ENCODE data around the gene CLDN11. TPM values are rescaled to one million over a fixed set of nuclear protein-coding genes. Genes with fewer than 3 reads are reported as not detected.

CLDN11 gene
- total RNA-seq, 2 experiments from 2014 or later: not detected

DNA sequence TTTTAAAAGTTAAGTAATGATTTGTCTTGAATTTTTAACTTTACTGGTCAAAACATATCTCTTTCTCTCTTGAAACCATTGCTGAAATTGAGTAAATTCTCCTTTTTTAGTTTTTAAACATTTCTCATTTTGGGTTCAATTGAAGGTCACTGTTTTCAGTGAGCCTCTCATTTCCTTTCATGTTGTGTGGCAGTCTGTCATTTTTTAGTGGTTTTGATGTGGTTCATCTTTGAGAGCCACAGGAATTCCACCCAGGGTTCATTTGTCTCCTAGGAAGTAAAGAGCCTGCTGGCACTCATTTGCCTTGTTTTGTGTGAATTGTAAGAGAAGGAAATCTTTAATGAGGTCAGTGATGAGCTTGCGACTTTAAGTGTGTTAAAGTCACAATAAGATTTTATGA is 10.4 kb downstream of the CLDN11 start:
- H3K4me3 Mint-ChIP-seq: no peak overlapping the region
- ChIA-PET CTCF (interaction anchor here (0.7 to 1.2 kb wide), 3 partner anchors 15 to 514 kb away, joined by 3 to 5 read pairs (median 5); no protein-coding TSS in a partner anchor), POLR2A (no interaction called here)
- H3K36me3 Mint-ChIP-seq (ENCODE audit: low read depth): no peaks in the 10 kb centered on the region
- DNase-seq (no peak), ATAC-seq (no peak)
- H3K4me1 Mint-ChIP-seq (ENCODE audit: low read depth): peaks cover 24% of the 10 kb centered on the region
- H3K9me3 Mint-ChIP-seq (ENCODE audit: insufficient read depth): peaks cover 4% of the 10 kb centered on the region
- H3K27ac Mint-ChIP-seq: no peak overlapping the region
- peaks cover 8% of the 10 kb centered on the region for H3K27me3 Mint-ChIP-seq (ENCODE audit: low read depth)

DNA sequence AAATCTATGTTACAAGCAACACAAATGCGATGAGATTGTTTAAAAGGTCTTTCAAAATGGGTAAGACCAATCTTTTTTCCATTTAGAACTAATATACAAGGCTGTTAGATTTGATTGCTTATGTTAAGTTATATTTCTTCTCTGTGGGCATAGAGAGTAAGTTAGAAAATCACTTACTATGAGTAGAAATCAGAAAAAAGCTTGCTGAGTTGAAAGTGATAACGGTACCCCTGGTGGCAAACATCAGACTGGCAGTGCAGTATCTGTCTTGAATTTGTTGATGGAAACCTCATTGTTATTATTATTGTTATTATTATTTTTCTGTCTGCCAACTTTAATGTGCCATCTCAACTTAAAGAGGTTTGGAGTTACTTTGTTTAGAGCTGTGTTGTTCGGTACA is 12.4 kb downstream of the CLDN11 start:
- no peak overlapping the region for H3K4me3 Mint-ChIP-seq
- H3K27ac Mint-ChIP-seq: no peak overlapping the region
- no peaks in the 10 kb centered on the region for H3K36me3 Mint-ChIP-seq (ENCODE audit: low read depth)
- H3K4me1 Mint-ChIP-seq (ENCODE audit: low read depth): peaks cover 22% of the 10 kb centered on the region
- ATAC-seq (no peak), DNase-seq (no peak)
- peaks cover 4% of the 10 kb centered on the region for H3K9me3 Mint-ChIP-seq (ENCODE audit: insufficient read depth)
- ChIA-PET POLR2A (interaction anchor here (0.6 kb wide), 1 partner anchor 133 kb away, joined by 3 read pairs; no protein-coding TSS in a partner anchor), CTCF (no interaction called here)
- peaks cover 7% of the 10 kb centered on the region for H3K27me3 Mint-ChIP-seq (ENCODE audit: low read depth)

DNA sequence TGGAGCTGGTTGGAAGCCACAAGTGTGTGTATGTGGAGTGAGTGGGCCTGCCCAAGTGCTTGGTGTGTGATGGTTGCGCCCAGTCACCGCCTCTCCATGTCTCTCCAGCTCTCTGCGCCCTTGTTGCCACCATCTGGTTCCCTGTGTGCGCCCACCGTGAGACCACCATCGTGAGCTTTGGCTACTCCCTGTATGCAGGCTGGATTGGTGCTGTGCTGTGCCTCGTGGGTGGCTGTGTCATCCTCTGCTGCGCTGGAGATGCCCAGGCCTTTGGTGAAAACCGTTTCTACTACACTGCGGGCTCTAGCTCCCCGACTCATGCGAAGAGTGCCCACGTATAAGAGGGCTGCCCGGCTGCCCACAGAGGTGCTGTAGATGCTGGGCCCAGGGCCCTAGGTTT is 13.7 kb downstream of the CLDN11 start:
- Mint-ChIP-seq H3K4me1 (ENCODE audit: low read depth) (peaks cover 21% of the 10 kb centered on the region), H3K27ac (no peak overlapping the region), H3K27me3 (ENCODE audit: low read depth) (peaks cover 7% of the 10 kb centered on the region), H3K36me3 (ENCODE audit: low read depth) (no peaks in the 10 kb centered on the region), H3K4me3 (no peak overlapping the region), H3K9me3 (ENCODE audit: insufficient read depth) (peaks cover 4% of the 10 kb centered on the region)
- POLR2A ChIA-PET: no interaction called here
- CTCF ChIA-PET: interaction anchor here (0.6 to 1.0 kb wide), 2 partner anchors 18 to 77 kb away, joined by 4 read pairs; no protein-coding TSS in a partner anchor
- DNase-seq (no peak), ATAC-seq (no peak)

DNA sequence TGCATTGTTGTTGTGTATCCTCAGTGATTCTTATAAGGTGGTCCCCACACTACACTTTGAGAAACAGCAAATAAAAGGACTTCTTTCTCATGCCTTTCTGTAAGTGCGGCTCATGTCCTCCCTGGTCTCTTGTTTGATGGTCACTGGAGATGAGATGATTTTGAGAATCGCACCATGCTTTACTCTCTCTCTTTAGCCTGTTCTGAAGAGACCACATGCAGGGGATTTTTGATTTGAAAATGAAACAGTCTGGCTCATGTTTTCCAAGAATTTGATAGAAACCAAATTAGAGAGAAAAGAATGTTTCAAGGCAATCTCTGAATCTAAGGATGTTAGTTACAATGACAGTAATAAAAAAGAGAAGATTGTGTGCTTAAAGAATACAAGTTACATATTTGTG is 18.0 kb downstream of the CLDN11 start:
- ChIA-PET CTCF (no interaction called here), POLR2A (no interaction called here)
- peaks cover 4% of the 10 kb centered on the region for H3K4me1 Mint-ChIP-seq (ENCODE audit: low read depth)
- H3K27me3 Mint-ChIP-seq (ENCODE audit: low read depth): peaks cover 4% of the 10 kb centered on the region
- DNase-seq (no peak), ATAC-seq (no peak)
- H3K9me3 Mint-ChIP-seq (ENCODE audit: insufficient read depth): peaks cover 1% of the 10 kb centered on the region
- H3K36me3 Mint-ChIP-seq (ENCODE audit: low read depth): no peaks in the 10 kb centered on the region
- H3K27ac Mint-ChIP-seq: no peak overlapping the region
- no peak overlapping the region for H3K4me3 Mint-ChIP-seq

DNA sequence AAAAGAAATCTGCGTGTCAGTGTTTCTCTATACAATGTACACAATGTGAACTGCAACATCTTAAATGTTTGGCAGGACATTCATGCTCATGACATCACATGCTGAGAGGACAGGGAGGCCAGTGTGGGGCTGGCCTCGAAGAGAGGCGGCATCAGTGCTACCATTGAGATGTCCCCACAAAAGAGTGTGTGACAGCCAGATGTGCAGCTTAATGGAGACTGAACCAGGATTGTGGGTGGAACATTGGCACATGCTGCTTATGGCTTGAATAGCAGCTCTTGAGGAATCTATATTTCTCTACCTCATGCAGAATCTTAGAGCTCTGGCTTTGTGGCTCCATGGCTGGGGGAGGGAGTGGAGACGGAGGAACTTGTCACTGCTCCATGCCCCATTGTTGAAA is 18.5 kb downstream of the CLDN11 start:
- peaks cover 4% of the 10 kb centered on the region for H3K27me3 Mint-ChIP-seq (ENCODE audit: low read depth)
- peaks cover 4% of the 10 kb centered on the region for H3K4me1 Mint-ChIP-seq (ENCODE audit: low read depth)
- H3K9me3 Mint-ChIP-seq (ENCODE audit: insufficient read depth): no peaks in the 10 kb centered on the region
- ChIA-PET POLR2A (no interaction called here), CTCF (interaction anchor here (1.9 kb wide), 1 partner anchor 23 kb away, joined by 10 read pairs; no protein-coding TSS in a partner anchor)
- H3K36me3 Mint-ChIP-seq (ENCODE audit: low read depth): no peaks in the 10 kb centered on the region
- ATAC-seq (no peak), DNase-seq (no peak)
- no peak overlapping the region for H3K4me3 Mint-ChIP-seq
- H3K27ac Mint-ChIP-seq: no peak overlapping the region

DNA sequence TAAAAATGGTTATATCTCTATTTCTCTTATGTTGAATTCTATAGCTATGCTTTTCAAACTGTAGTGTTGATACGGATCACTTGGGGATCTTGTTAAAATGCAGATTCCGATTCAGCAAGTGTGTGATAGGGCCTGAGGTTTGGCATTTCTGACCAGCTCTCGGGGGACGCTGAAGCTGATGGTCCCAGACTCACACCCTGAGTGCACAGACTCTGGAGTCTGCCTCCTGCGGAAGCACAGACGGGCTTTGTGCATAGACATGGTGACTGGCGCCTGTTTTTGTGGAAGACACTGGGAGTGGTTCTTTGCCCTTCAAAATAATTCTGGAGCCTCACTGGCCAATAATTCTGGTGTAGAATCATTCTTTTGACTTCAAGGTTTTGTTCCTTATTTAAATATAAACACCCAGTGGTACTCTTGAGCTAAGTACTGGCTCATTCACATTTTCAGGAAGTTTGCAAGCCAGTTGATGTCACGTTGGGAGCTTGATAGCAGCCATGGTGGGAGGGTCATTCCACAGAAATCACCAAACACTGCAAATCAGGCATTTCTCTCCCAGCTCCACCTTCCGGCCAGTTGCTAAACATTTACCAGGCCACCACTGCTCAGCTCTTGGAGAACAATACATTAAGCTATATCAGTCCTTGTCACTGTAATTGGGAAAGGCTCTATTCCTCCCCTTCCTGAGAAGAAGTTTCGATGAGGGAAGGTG is 19.2 kb downstream of the CLDN11 start:
- no peak for ATAC-seq
- Mint-ChIP-seq H3K27ac (no peak overlapping the region), H3K9me3 (ENCODE audit: insufficient read depth) (no peaks in the 10 kb centered on the region), H3K27me3 (ENCODE audit: low read depth) (peaks cover 7% of the 10 kb centered on the region), H3K36me3 (ENCODE audit: low read depth) (no peaks in the 10 kb centered on the region), H3K4me1 (ENCODE audit: low read depth) (peaks cover 4% of the 10 kb centered on the region), H3K4me3 (no peak overlapping the region)
- ChIA-PET CTCF (interaction anchor here (1.9 kb wide), 1 partner anchor 24 kb away, joined by 10 read pairs; no protein-coding TSS in a partner anchor), POLR2A (no interaction called here)
- no peak for DNase-seq

DNA sequence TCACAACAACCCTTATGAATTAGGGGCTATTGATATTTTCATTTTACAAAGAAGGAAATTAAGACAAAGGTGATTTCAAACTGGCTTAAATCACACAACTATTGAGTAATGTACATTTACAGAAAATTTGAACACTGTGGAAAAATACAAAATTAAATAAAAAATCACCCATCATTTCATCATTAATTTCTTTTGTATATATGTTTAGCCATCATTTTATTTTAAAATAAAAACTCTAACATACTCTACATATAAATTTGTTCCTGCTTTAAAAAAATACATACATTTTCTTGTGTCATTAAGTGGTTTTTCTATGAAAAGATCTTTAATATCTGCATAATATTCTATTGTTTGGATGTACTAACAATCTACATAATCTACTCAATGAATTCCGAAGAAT is 20.2 kb downstream of the CLDN11 start:
- DNase-seq (no peak), ATAC-seq (no peak)
- no peak overlapping the region for H3K27ac Mint-ChIP-seq
- ChIA-PET CTCF (interaction anchor here (1.9 kb wide), 1 partner anchor 25 kb away, joined by 10 read pairs; no protein-coding TSS in a partner anchor), POLR2A (no interaction called here)
- H3K9me3 Mint-ChIP-seq (ENCODE audit: insufficient read depth): no peaks in the 10 kb centered on the region
- H3K4me1 Mint-ChIP-seq (ENCODE audit: low read depth): peaks cover 4% of the 10 kb centered on the region
- no peak overlapping the region for H3K4me3 Mint-ChIP-seq
- peaks cover 7% of the 10 kb centered on the region for H3K27me3 Mint-ChIP-seq (ENCODE audit: low read depth)
- no peaks in the 10 kb centered on the region for H3K36me3 Mint-ChIP-seq (ENCODE audit: low read depth)

DNA sequence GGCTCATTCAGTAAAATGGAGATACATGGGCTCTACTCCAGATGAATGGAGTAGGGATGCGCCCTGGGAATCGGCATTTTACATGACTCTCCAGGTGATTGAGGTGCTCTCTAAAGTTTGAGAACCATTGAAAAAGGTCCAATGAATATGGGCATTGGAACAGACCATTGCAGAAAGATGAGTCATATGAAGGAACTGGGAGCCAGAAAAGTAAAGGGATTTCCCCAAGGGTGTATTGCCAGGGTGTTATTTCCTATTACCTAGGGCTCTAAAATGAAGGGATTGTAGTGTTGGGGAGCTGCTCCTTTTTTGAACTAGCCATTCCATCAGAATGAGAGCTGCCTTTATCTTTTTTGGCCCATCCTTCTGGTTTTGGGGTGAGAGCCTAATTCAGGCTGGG is 21.7 kb downstream of the CLDN11 start:
- DNase-seq: no peak
- Mint-ChIP-seq H3K36me3 (ENCODE audit: low read depth) (no peaks in the 10 kb centered on the region), H3K4me1 (ENCODE audit: low read depth) (peaks cover 4% of the 10 kb centered on the region), H3K9me3 (ENCODE audit: insufficient read depth) (no peaks in the 10 kb centered on the region), H3K27me3 (ENCODE audit: low read depth) (peaks cover 7% of the 10 kb centered on the region), H3K27ac (no peak overlapping the region), H3K4me3 (no peak overlapping the region)
- ChIA-PET CTCF (interaction anchor here (0.9 kb wide), 1 partner anchor 27 kb away, joined by 4 read pairs; no protein-coding TSS in a partner anchor), POLR2A (no interaction called here)
- ATAC-seq: no peak

DNA sequence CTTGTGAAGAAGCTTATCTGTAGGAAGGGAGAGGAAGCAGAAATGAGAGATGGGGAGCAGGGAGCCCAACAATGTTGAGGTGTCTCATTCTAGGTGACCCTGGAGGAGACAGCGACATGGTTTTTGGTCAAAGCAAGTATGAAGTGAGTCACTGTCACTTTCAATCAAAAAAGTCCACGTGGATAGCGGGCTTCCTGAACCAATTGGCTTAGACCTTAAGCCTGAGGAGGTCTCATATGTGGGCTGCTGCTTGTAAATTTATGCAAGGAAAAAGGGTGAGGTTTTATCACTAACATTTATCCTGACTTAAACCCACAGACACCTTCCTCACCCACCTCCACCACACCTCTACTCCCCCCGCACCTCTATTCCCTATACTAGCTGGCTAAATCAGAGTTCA is 22.7 kb downstream of the CLDN11 start:
- Mint-ChIP-seq H3K4me1 (ENCODE audit: low read depth) (peaks cover 4% of the 10 kb centered on the region), H3K36me3 (ENCODE audit: low read depth) (no peaks in the 10 kb centered on the region), H3K4me3 (no peak overlapping the region), H3K27ac (no peak overlapping the region), H3K27me3 (ENCODE audit: low read depth) (peaks cover 7% of the 10 kb centered on the region), H3K9me3 (ENCODE audit: insufficient read depth) (no peaks in the 10 kb centered on the region)
- CTCF ChIA-PET: no interaction called here
- POLR2A ChIA-PET: no interaction called here
- ATAC-seq (no peak), DNase-seq (no peak)

DNA sequence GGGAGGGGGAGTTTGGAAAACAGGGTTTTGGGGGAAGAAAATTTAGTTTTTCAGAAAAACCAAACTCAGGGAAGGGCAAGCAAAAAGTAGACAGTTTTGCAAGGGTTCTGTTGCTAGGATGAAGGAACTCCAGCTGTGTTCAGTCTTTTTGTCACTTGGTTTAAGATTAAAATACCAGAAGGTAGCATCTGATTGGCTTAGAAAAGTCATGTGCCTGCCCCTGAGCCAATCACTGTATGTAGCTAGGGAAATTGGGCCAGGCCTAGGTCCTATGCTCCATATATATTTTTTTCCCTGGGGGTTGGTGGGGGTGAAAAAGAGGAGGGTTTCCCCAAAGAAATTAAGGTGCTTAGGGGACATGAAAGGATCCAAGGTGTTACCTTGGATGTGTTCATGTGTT is 24.3 kb downstream of the CLDN11 start:
- Mint-ChIP-seq H3K9me3 (ENCODE audit: insufficient read depth) (no peaks in the 10 kb centered on the region), H3K36me3 (ENCODE audit: low read depth) (no peaks in the 10 kb centered on the region), H3K4me1 (ENCODE audit: low read depth) (no peaks in the 10 kb centered on the region), H3K4me3 (no peak overlapping the region), H3K27me3 (ENCODE audit: low read depth) (peaks cover 7% of the 10 kb centered on the region), H3K27ac (no peak overlapping the region)
- ChIA-PET POLR2A (no interaction called here), CTCF (interaction anchor here (0.9 kb wide), 1 partner anchor 29 kb away, joined by 3 read pairs; no protein-coding TSS in a partner anchor)
- no peak for DNase-seq
- no peak for ATAC-seq

DNA sequence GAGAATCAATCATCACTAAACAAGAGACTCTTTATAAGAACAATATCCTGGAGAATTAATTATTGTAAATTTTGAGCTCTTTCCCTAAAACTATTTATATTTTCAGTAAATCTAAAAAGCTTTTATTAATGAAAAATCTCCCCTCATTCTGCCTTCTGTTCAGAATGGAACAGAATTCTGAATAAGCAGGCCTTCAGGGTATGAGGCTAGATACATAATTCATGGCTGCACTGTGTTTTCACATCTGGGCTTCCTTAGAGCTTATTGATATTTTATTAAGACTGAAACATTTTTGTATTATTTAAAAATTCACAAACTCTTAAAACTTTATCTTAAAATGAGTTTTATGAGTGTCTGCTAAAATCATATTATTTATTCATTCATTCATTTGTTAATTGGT is 24.8 kb downstream of the CLDN11 start:
- H3K36me3 Mint-ChIP-seq (ENCODE audit: low read depth): no peaks in the 10 kb centered on the region
- ATAC-seq (no peak), DNase-seq (no peak)
- H3K9me3 Mint-ChIP-seq (ENCODE audit: insufficient read depth): no peaks in the 10 kb centered on the region
- H3K27ac Mint-ChIP-seq: no peak overlapping the region
- no peak overlapping the region for H3K4me3 Mint-ChIP-seq
- CTCF ChIA-PET: interaction anchor here (0.9 kb wide), 1 partner anchor 30 kb away, joined by 3 read pairs; no protein-coding TSS in a partner anchor
- POLR2A ChIA-PET: no interaction called here
- H3K4me1 Mint-ChIP-seq (ENCODE audit: low read depth): no peaks in the 10 kb centered on the region
- H3K27me3 Mint-ChIP-seq (ENCODE audit: low read depth): peaks cover 8% of the 10 kb centered on the region

DNA sequence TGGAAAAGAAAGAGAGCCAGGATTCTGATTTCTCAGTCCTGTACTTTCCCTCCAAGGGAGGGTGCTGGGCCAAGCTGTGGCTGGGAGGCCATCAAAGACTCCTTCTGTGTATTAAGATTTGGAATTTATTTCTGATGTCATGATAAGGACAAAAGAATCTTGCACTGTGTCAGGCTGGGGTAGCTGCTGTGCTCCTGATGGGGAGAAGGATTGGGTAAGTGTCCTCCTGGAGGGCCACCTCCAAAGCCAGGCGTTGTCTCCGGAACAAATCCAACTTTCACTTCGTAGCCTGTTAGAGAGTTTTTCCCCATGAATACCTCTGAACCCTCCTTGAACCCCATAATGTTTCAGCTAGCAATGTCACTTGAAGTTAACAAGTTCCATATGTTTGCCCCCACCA is 29.9 kb downstream of the CLDN11 start:
- no peak overlapping the region for H3K4me3 Mint-ChIP-seq
- POLR2A ChIA-PET: no interaction called here

More for the DNA sequence above, 29.9 kb downstream of the CLDN11 start:
- H3K9me3 Mint-ChIP-seq (ENCODE audit: insufficient read depth): no peaks in the 10 kb centered on the region
- ATAC-seq (no peak), DNase-seq (no peak)
- no peaks in the 10 kb centered on the region for H3K36me3 Mint-ChIP-seq (ENCODE audit: low read depth)
- no peaks in the 10 kb centered on the region for H3K4me1 Mint-ChIP-seq (ENCODE audit: low read depth)
- no peak overlapping the region for H3K27ac Mint-ChIP-seq
- CTCF ChIA-PET: interaction anchor here (1.4 kb wide), 1 partner anchor 364 kb away, joined by 3 read pairs; no protein-coding TSS in a partner anchor
- H3K27me3 Mint-ChIP-seq (ENCODE audit: low read depth): peaks cover 10% of the 10 kb centered on the region

Data from activated CD8-positive, alpha-beta T cell treated with anti-CD3 and anti-CD28 coated beads, Interleukin-2, amount 10 ng/mL, durations not matched to agents 7 days and 5 days (primary cell).